SK-N-SH treated with all-trans-retinoic acid at 6 μM for 48 hours (cell line): ENCODE results near the gene NOL3.

Source experiments
- RARB ChIP-seq: fragments of 250-450 bp; sonication (Bioruptor Pico); IDR thresholded peaks from 2 replicates; pipeline ENCODE4 v1.8.0; 2021; ENCODE audit warnings: mild to moderate bottlenecking, moderate library complexity
- ZNF70 ChIP-seq: fragments of 450-650 bp; formaldehyde crosslinking; IDR thresholded peaks from 2 replicates; pipeline ENCODE4 v1.5.0; 2020; ENCODE audit warnings: mild to moderate bottlenecking, moderate library complexity
- ZNF8 ChIP-seq: fragments of 450-650 bp; formaldehyde crosslinking; IDR thresholded peaks from 2 replicates; pipeline ENCODE4 v1.5.0; 2020; ENCODE audit warnings: mild to moderate bottlenecking, moderate library complexity
- TF ChIP-seq, protein P1 (sequence below): fragments of 250-450 bp; sonication (Bioruptor Pico); IDR thresholded peaks from 2 replicates; pipeline ENCODE4 v1.5.1; 2020; ENCODE audit warnings: low read depth, mild to moderate bottlenecking, moderate library complexity

DNA sequence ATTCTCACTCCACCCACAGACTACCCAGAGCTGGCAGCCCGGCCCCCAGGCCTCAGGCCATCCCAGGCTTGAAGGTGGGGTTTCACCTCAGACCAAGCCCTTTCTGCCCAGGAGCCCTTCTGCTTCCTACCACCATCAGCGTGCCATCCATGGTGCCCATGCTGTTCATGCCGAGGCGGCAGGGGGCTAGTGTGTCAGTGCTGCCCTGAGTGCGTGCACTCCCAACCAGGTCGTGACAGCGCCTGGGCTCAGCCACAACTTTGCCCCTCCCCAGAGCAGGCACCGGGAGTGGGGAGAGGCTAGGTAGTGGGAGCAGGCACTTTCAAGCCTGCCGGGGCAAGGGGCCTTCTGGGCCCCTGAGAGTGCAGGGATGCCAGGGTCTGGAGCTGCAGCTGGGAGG is 28.0 kb upstream of the NOL3 start:
- no peak for TF ChIP-seq RARB (CRISPR knock-in tag)
- TF ChIP-seq ZNF8 (CRISPR knock-in tag): no peak
- TF ChIP-seq, protein P1, sequence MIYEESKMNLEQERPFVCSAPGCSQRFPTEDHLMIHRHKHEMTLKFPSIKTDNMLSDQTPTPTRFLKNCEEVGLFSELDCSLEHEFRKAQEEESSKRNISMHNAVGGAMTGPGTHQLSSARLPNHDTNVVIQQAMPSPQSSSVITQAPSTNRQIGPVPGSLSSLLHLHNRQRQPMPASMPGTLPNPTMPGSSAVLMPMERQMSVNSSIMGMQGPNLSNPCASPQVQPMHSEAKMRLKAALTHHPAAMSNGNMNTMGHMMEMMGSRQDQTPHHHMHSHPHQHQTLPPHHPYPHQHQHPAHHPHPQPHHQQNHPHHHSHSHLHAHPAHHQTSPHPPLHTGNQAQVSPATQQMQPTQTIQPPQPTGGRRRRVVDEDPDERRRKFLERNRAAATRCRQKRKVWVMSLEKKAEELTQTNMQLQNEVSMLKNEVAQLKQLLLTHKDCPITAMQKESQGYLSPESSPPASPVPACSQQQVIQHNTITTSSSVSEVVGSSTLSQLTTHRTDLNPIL: no peak
- TF ChIP-seq ZNF70 (CRISPR knock-in tag): no peak
